RPMI7951 (cell line): ENCODE data around the gene KCND1. TPM values are rescaled to one million over a fixed set of nuclear protein-coding genes. Genes with fewer than 3 reads are reported as not detected.

Experiments used
- DNase-seq: peaks from one replicate; pipeline ENCODE4 v3.0.0-alpha.2; 2012; ENCODE audit warnings: low read depth
- total RNA-seq: library from RNA; depleted of rRNA; stranded (reverse); fragments of >200 nt; shearing (Covaris generic); gene quantifications from 2 replicates; pipeline ENCODE4 v1.2.3, GENCODE V29; 2014

The KCND1 gene
- total RNA-seq, 1 experiment from 2014 or later: 1.4 TPM

DNA sequence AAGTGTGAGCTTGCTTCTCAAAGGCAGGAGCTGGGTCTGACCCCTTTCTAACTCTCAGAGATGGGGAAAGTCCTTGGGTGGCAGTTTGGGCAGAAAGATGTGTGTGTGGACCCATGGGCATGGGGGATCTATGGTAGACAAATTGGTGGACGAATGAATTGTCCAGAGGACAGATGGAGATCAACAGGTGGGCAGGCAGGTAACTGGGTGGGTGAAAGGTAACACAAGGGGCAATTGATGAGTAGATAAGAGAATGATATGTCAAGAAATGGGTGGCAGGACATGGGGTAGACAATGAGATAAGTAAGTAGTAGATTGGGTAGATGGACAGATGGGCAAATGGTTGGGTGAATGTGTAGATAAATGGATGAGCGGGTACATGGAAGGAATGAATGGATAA, 2.9 kb upstream of the KCND1 start:
- no peak for DNase-seq

DNA sequence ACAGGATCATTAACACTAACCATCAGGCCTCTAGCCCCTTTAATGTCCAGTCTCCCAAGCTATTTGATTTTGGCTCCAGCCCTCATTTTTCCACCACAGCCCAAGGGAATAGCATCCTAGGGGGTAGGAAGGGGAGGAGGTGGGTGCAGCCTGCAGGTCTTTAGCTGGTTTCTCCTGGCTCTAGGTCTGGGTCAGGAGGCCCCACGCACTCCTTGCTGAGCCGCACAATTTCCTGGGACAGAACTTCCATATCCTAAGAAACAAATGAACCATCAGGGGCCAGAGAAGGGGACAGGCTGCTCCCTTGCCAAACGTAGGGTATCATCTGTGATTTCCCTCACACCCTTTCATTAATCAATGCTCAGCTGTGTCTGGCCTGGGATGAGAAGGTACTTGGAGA, 2.4 kb upstream of the KCND1 start:
- DNase-seq: no peak

DNA sequence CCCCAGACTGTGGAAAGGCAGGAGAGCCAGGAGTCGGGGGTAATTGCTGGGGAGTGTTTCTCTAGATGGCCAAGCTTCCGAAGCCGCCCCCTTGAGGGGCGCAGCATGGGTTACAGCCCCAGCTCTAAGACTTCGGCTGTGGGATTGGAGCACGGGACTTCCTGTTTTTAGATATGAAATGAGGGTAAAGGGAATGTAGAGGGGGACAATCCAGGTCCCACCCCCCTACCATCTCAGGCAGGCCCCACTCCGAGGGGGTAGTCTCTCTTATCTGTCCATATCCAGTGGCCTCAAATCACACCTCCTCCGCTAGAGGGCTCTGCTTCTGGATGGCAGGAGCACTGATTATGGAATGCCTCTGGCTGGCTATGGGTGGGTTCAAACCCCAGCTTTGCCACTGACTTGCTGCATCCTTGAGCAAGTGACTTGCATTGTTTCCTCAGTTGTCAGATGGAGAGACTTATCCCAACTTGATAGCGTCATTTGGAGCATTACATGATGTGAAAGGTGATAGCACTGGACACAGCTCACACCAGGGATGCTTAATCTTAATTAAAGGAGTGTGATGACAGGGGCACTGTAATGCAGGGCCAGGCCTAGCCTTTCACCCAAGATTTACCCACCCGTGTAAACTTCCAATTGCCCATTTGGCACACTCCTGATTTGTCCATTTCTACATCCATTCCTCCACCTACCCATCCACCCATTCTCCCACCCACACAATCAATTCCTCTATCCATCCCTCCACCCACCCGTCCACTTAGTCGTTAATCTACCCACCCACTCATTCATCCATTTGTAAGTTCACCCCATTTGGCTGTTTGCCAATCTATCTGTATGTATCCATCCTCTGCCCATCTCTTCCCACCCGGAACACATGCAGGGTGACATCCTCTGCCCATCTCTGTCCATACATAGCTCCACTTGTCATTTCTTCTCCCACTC, 848 bp upstream of the KCND1 start:
- DNase-seq: peak; percentile 57

DNA sequence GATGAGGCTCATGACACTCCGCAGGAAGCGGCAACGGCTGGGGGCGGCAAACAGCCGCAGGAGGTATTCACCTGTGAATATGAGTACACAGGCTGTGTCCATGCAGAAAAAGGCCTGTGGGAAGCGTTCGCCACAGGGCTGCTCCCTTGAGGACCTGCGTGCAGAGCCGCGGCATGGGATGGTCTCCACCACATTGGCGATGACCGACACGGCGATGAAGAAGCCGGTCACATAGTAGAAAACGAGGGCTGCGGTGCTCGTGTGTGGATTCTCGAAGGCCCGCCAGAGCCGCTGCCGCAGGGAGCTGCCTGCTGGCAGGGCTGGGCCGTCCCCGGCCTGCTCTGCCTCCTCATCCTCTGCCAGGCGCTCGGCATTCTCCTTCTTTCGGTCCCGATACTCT, 2.2 kb downstream of the KCND1 start:
- no peak for DNase-seq

DNA sequence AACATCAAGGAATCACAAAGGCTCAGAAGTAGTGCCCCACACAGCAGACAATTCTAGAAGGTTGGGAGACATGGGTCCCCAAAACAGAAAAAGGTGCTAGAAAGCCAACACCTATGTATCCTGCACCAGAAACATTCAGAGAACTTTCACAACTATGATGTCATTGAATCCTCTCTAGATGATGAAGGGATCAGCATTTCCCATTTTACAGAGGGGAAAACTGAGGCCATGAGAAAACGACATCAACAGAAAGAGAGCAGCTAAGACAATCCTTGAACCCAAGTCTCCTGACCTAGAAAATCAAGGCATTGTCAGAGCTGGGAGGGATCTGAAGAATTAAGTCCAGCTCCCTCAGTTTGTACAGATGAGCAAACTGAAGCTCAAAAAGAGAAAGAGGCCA, 3.3 kb downstream of the KCND1 start:
- no peak for DNase-seq

DNA sequence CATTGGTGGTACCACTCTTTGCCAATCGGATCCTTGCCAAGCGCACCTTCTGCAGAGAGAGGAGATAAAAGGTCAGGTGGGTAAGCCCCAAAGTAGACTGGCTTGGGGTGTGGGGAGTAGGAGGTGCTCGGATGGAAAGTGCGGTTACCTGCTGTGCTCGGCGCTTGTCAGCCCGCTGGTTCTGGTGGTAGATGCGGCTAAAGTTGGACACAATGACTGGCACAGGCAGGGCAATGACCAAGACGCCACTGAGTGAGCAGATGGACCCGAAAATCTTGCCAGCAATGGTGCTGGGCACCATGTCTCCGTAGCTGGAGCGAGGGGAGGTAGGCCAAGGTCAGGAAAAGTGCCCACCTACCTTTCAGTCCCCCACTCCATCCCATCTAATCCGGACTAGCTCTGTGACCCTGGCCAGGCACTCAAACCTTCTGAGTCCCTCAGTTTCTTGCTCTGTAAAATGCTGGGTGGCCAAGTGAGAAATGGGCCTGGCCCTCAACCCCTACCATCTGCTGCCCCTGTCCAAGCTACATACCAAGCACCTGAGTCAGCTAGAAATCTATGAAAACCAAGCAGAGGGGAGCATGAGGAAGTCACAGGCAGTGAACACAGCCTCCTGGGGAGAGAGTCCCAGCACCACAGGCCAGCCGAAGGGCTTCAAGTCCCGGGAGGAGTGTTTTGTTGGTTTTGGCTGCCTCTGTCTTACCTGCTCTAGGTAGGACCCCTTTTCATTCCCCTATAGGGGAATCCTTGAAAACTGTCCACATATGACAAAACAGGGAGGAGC, 4.7 kb downstream of the KCND1 start:
- DNase-seq: peak; percentile 53

DNA sequence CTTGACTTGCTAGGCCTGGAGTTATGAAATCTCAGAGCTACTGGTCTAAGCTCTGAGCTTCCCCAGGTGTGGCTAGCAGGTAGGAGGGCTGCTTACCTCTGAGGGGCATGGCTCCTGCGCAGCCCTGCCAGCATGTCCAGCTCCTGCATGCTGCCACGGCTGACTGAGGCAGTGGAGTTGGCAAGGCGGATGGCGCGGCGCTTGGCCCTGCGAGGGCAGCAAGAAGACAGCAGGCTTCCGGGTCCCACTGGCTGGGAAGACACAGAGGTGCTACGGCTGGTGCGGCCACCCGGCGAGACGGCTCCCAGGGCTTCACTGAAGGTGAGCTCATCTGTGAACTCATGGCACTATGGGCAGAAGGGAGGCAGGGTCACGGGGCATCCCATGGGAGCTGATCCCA, 5.7 kb downstream of the KCND1 start:
- DNase-seq: no peak

DNA sequence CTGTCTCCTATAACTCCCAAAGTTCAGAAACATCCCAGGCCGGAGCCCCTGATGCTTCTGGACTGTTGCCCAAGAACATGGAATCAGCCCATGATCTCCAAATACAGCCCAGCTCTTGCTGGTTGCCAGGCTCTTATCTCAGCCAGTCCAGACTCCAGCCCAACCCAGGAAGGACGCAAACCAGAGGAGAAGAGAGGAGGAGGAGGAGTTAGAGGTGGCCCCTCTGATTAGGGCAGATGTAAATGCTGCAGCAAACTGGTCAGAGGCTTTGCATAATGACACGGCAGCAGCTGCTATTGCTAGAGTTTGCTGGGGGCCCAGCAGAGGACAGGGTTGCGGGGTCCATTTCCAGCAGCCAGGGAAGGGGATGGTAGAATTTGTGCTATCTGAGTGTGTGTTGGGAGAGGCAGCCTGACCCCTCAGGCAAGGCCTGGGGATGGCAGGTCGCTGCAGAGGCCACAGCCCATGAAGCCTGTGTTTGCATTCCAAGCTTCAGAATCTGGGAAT, 10.0 kb downstream of the KCND1 start:
- no peak for DNase-seq

DNA sequence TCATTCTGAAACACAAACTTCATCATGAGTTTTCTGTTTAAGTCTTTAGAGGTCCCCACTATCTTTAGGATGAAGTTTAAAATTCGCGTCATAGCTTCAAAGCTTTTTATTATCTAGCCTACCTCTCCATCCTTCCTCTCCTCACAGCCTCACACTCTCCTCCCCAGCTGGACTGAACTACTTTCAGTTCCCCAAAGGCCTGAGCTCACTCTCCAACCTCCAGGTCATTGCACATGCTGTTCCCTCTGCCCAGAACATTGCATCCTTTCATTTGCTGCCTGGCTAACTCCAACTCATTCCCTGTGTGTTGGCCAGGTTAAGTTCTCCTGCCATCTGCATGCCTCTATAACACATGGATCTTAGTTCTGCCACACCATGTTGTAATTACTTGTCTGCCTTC, 11.4 kb downstream of the KCND1 start:
- no peak for DNase-seq

DNA sequence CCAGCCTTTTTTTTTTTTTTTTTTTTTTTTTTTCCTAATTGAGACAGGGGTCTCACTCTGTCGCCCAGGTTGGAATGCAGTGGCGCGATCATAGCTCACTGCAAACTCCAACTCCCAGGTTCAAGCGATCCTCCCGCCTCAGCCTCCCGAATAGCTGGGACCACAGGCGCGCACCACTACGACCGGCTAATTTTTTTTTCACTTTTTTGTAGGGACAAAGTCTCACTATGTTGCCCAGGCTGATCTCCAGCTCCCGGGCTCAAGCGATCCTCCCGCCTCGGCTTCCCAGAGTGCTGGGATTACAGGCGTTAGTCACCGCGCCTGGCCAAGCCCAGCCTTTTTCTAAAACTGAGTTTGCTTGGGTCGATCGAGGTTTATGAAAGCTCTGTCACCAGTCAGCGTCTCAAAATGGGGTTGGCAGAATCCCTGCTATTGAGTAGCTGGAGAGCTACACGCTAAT, 13.0 kb downstream of the KCND1 start:
- DNase-seq: peak; percentile 73

DNA sequence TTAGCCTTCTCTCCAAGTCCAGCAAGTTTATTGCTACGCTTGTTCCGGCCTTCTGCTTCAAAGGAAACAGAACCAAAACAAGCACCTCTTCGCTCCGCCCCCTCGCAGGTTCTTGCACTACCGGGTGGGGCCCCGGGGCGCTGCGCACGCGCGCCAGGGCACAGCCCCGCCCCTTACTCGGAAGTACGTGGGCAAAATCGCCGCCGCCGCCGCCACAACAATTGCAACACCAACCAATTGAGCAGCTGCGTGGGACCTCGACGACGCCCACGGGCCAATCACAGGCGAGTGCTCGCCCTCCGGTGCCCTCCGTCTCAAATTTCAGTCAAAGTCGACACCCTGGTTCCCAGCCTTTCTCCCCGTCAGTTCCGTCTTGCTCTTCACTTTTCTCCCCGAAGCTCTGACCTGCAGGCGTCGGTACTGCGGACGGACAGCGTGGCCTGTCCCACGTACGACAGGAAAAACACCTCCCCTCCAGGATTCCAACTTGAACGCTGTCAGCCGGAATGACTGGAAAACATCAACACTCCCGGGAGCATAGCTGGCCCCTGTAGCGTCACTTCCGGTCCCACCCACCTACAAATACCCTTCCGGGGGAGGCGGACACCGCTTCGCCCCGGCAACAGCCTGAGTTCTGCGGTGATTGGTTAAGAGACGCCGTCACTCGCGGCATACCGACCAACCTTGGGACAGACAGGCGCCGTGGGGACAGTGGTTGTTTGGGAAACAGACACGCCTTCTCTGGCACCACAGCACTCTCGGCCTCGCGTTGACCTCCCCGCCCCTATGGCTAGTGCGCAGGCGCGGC, 13.6 kb downstream of the KCND1 start:
- peak; percentile 99 for DNase-seq

DNA sequence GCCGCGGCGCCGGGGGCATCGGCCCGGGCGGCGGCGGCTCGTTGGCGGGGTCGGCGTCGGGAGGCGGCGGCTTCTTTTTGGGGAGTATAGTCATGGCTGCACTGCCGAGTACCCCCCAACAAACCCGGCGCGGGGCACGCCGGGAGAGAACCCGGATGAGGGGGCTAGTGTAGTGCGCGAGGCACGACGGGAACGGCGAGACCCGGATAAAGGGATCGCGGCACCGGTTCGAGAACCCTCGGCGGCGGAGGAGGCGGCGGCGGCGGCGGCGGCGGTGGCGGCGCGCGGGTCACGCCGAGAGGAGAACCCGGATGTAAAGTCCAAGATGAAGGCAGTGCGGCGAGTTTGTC, 14.2 kb downstream of the KCND1 start, which contains the start of gene OTUD5:
Gene OTUD5 (minus strand): TSS at position 131 of the 350 bp plus-strand sequence. CDS start 37 bp downstream, at position 94.
- no peak for DNase-seq

DNA sequence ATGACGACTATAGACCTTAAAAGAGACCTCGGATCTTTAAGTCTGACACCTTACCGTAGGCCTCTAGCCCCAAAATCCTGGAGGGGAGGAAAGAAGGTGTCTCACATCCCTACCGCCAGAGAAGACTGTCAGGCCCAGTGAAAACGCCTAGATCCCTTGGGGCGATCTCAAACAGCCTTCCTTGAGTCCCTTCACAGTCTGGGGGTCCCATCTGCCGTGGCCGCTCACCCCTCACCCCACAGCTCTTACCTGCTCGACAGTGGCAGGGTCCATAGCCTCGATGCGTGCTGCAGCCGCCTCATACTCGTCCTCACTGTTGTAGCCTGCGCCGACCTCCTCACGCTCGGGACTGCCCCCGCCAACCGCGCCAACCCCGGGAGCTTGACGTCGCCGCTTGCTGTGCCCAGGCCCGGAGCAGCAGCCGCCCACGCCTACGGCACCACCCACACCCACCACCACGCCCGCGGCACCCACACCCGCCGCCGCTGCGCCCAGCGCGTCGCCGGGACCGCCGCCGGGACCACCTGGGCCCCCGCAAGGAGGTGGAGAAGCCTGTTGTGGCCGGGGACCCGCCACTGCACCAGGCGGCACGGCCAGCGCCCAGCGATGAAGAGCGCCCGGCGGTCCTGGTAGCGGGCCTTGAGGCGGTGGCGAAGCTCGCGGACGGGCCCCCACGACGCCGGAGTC, 14.8 kb downstream of the KCND1 start:
- DNase-seq: peak; percentile 16

DNA sequence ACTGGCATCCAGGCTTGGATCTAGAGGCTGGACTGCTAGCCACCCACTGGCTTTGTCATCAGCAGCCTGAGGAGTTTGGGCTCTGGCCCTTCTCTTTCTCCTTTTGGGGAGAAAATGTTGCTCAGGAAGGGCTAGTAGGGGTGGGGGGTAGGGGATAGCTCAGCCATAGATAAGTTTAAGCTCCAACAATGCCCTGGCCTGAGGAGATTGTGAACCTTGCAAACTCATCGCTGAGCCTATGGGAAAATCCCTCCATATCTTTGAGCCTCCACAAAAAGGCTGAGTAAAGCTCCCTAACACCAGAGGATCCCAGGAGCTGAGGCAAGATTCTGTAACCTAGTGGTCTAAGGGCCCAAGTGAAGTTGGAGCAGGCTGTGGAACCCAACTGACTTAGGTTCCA, 23.1 kb downstream of the KCND1 start:
- no peak for DNase-seq

DNA sequence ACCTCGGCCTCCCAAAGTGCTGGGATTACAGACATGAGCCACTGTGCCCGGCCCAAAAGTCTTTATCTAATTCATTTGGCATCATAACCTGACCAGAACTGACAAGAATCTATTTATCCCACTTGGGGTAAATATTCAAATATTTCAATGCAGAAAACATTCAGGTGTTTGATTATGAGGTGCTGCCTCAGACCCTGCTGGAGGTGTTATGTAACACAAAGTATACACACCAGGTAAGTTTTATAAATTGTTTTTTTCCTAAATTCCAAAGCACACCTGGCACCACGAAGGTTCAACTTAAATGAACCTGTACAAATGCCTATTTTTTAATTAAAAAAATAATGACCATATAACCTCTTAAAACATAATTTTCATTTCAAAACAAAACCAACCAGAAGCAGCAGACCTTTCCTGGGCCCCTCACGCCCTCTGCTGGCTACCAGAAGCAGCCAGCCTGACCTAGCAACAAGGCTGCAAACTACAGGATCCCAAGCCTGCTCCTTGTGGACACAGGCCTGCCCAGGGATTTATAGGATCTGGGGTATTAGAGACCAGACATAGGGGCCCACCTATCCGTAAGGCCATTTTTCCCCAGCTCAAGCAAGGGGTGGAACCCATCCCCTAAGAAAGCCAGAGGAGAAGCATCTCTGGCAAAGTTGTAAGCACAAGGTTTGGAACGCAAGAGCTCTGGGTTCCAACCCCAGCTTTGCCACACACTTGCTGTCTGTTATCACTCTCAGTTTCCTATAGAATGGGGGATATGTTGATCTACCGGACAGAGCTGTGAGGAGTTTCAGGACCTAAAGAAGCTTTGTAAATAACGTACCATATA, 25.9 kb downstream of the KCND1 start:
- DNase-seq: peak; percentile 50

DNA sequence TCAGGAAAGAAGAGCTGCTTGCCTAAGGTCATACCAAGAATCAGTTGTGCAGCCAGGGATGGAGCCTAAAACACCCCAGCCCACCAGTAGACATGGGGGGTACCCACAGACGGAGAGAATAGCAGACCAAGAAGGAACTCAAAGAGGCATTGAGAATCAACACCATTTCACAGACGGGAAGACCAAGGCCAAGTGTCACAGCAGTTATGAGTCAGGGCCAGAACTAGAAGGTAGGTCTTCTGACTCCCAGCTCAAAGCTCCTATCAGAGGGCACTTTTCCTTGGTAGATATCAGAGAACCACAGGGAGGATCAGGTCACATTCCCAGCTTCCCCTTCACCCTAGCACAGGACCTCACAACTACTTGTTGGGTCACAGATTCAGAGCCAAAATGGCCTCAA, 28.7 kb downstream of the KCND1 start:
- no peak for DNase-seq

DNA sequence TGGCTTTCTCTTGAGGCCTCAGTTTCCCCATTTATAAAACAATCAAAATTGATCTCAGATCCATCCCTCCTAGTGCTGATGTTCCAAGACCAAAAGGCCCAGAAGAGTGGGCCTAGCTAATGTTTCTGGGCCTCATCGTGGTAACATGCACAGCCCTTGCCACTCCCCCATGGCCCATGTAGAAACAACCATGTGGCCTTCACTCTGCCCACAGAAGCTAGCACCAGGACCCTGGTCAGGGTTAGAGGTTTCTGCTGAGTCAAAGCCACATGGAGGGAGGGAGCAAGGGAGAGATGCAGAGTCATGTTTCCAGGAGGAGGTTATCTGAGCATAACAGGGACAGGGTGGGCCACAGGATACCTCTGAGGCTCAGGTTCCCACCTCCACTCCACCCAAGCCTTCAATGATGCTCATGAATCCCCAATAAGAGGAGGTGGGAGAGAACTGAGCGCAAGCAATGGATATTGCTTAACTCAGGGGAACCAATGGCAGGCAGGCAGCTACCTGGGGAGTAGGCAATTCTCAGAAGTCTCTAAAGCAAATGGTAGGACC, 31.2 kb downstream of the KCND1 start:
- DNase-seq: no peak

DNA sequence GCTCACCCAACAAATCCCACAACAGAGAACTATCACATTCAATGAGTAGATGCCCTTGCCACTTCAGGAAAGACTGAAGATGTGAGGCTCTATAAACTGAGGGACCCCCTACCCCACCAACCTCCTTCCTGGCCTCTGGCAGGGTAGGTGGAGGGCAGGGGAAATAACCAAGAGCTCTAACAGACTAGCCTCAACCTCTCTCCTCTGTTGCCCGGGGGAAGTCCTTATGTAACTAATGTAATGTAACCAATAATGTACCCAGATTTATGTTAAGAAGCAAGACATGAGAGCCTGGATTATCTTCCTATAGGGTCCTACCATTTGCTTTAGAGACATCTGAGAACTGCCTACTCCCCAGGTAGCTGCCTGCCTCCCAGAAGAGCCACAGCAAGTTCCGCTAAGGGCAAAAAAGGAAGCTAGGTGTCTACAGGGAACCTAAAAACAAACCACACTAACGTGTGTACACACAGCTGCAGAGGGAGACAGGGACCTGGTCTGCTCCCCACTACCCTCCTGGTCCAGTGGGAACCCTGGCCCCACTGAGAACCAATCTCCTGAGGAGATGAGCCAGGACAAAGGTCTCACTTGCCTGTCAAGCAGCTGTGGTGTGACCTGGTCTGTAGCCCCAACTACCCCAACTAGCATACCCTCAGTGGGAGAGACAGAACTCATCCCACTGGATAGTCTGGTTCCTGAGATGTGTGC, 32.0 kb downstream of the KCND1 start:
- DNase-seq: no peak

DNA sequence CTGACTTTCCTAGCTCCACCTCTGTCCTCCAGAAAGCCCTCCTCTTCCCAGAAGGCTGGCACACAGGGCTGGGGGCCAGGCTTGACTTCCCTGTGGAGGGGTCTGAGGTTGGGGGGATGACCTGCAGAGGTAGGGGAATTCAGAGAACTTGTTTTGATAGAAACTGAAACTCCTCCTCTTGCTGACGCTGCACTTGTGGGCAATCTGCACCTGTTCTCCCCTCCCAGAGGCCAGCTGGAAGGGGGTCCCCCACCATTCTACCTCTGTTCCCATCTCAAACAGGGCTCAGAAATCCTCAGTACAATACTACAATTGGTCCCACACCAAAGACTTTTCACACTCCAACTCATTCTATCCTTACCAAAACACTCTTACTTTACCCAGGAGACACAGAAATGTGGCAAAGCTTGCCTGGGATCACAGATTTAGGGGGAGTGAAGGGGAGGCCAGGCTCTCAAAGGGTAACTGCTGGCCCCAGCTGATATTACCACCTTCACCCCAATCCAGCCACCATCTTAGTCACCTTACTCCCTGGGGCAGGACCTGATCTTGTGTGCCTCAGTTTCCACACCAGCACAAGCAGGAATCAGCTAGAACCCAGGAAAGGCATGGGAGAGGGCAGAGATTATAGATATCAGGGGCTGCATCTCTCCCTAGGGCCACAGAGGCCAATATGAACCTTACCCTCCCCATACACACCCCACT, 32.8 kb downstream of the KCND1 start:
- DNase-seq: no peak
